GM21367 (cell line): ENCODE measurements around the gene C2CD4A.

ENCODE experiments used
- ATAC-seq: cut with Tn5 transposase; IDR thresholded peaks from one replicate; pipeline ENCODE4 v1.9.1; 2021; ENCODE audit not compliant: unreplicated experiment

Gene C2CD4A

GRCh38 chr15:62099094-62099601 is 32.4 kb downstream of the C2CD4A start:
- no peak for ATAC-seq

- ATAC-seq, result no peak
These were observed 36.7 kb downstream of the C2CD4A start for GRCh38 chr15:62103431-62103830.

DNA sequence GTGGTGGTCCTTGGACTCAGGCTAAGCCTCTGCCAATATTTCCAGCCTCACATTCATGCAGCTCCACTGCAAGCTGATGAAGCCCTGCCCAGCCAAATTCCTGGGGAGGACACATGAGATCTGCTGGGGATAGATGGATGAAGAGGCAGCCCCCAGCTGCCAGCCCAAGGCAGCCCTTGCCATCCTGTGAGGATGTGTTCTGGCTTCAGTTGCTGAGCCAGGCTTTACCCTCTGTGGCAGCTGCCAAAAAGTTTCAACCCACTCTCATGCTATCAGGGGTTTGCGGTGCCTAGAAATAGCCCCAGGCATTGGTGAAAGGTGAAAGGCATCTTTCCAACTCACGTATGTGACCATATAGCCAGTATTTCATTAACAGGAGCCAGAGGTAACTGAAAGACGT is 37.6 kb downstream of the C2CD4A start:
- ATAC-seq, result no peak

DNA sequence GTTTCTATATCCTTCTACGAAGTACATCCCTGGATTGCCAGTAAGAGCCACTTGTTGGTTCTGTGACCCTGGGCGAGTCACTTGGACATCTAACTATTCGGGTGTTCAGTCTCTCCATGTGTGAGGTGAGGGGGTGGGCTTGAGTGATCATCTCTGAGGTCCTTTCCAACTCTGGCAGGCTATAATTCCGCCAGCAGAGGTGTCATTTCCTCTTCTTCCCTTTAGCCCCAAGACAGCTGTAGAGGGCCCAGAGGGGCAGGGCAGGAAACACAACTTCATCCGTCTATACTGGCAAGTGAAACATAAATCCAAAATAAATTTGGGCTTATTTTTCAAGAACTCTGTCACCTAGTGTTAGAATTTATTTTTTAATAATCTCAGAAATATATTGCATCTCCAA is 38.1 kb downstream of the C2CD4A start:
- no peak for ATAC-seq

GRCh38 chr15:62105266-62105665 is 38.5 kb downstream of the C2CD4A start:
- no peak for ATAC-seq

DNA sequence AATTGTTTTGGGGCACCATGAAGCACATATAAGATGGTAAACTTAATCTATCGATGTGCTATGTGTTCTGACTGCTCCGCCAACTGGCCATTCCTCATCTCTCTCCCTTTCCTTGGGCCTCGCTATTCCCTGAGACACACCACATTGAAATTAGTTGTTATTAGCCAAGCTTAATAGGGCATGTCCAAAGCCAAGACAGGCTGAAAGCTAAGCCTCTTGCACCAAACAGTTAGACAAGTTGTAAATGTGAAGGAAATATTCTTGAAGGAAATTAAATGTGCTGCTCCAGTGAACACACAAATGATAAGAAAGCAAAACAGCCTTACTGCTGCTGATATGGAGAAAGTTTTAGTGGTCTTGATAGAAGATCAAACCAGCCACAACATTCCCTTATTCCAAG is 39.3 kb downstream of the C2CD4A start:
- no peak for ATAC-seq

- ATAC-seq, result no peak
These were observed 40.9 kb downstream of the C2CD4A start for GRCh38 chr15:62107571-62108121.

GRCh38 chr15:62108411-62108810 is 41.6 kb downstream of the C2CD4A start:
- no peak for ATAC-seq

DNA sequence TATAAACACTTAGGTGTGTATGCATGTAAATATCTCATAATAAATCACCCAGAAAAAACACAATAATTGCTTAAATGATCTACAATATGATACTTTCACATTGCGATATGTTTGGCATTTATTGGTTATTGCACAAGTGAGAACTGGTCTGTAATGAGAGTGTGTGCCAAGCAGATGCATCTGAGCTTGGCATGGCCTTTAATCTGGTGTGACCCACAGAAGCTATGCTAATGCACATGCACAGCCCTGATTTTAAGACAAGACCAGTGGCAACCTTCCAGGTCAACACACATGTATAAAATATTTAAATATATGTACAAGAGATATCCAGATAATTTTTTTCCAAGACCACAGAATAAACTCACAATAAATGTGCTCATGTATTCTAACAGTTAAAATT is 42.7 kb downstream of the C2CD4A start:
- ATAC-seq, result no peak

GRCh38 chr15:62109982-62110851 is 43.4 kb downstream of the C2CD4A start:
- no peak for ATAC-seq

DNA sequence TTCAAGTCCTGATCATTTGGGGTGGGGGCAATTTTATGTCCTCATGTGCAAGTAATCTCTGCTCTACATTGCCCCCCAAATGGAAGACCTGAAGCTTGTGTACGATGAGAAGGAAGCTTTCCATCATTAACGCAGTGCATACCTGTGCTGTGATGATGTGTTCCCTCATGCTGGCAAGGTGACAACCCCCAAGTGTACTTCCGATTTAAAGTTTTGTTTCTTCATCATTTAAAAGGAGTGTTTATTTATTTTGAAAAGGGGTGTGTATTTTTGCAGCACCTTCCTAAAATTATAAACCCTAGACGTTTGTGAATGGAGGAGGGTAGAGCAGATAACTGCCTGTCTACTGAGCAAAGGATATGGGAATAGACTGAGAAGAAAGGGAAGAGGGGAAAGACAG is 45.3 kb downstream of the C2CD4A start:
- ATAC-seq, result no peak

GRCh38 chr15:62112616-62113593 is 46.1 kb downstream of the C2CD4A start:
- no peak for ATAC-seq

- ATAC-seq, result no peak
These were observed 49.1 kb downstream of the C2CD4A start for GRCh38 chr15:62115847-62116246.

DNA sequence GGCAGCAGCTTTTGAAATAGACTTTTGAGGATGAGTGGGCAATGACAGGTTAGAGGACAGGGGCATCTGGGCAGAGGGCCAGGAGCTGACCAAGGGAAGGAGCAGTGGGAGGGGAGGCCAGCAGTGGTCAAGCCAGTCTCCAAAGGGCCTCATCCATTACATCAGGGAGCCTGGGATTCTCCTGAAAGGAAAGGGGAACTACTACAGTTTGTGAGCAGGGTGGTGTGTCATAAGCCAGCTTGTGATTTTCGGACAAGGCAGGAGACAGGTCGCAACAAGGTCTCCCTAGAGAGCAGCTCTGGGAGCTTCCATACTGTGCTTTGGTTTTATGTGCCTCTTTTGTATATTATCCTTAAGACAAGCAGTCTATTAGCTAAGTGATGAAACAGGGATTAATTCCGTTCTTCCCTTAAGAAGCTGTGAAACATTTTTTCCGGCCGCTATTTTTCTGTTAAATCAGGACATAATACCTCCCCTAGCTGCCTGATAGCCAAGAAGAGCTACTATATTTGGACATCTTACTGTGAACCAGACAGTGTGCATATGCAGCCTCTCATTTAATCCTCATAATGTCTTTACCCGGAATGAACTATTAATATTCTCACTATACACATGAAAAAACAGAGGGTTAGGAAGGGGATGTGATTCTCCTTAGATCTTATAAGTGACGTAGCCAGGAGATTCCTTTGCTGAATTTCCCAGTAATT is 51.9 kb downstream of the C2CD4A start:
- ATAC-seq, result no peak

- ATAC-seq, result no peak
These were observed 52.6 kb downstream of the C2CD4A start for GRCh38 chr15:62119227-62119864.

- ATAC-seq, result no peak
These were observed 53.1 kb downstream of the C2CD4A start for GRCh38 chr15:62119874-62120273.
